ENCODE measurements around the gene ZNF518B. TPM values are rescaled to one million over a fixed set of nuclear protein-coding genes. Genes with fewer than 3 reads are reported as not detected.

ZNF518B gene
- total and polyA plus RNA-seq, 9 of the 15 experiments (the other 6 are each of a cell fraction or from before 2014, with no cell fraction given), result 13.1 to 48.9 (median 37.5) TPM

- Histone ChIP-seq H3K79me2 (ENCODE audit: control insufficient read depth, insufficient read depth, low read length) (peaks cover 32% of the 10 kb centered on the region), H3K4me3 (no peak overlapping the region), H3K4me1 (replicated peaks in 1 of 2; ENCODE audit: control insufficient read depth in 2 of 2, insufficient read depth in 2 of 2, low read length in 2 of 2) (peaks cover 15 to 19% of the 10 kb centered on the region in 2 experiments; a peak in 4 of 5 replicates), H3K9ac (ENCODE audit: insufficient read depth in 1 of 2, low read depth in 2 of 2, low read length in 2 of 2) (no peak overlapping the region), H3K4me2 (ENCODE audit: insufficient read depth, low read length) (no peak overlapping the region), H3K9me1 (ENCODE audit: control insufficient read depth, insufficient read depth, low read length) (no peaks in the 10 kb centered on the region), H3K9me3 (replicated peaks; ENCODE audit: control insufficient read depth, insufficient read depth, low read depth, low read length) (no peaks in the 10 kb centered on the region; the same call in 1 of the 2 replicates), H3K27me3 (ENCODE audit: control insufficient read depth in 2 of 2, insufficient read depth in 2 of 2, low read length in 2 of 2) (no peaks in the 10 kb centered on the region), H4K20me1 (replicated peaks; ENCODE audit: control insufficient read depth, insufficient read depth, low read length) (no peaks in the 10 kb centered on the region), H3K36me3 (ENCODE audit: control insufficient read depth, insufficient read depth, low read length) (peaks cover 4% of the 10 kb centered on the region; the same call in 1 of the 3 replicates), H3K27ac (ENCODE audit: extremely low read depth, low read depth, low read length) (no peak overlapping the region), H2AFZ (ENCODE audit: low read depth, low read length) (no peak overlapping the region)
- intact Hi-C loops (cut with micrococcal nuclease), result loop anchor here (5.0 kb wide), 1 partner anchor 64 kb away; no protein-coding TSS in a partner anchor
- no TSS peak for BruUV-seq (replicated peaks)
- no peak for ATAC-seq
- FAIRE-seq, result no peak
- in situ Hi-C loops (cut with MboI), result loop anchor here (10.0 kb wide), 1 partner anchor 62 kb away; no protein-coding TSS in a partner anchor
- POLR2A ChIA-PET, result interaction anchor here (0.8 kb wide), 1 partner anchor 319 kb away, joined by 3 read pairs; no protein-coding TSS in a partner anchor
- 30% methylated on average over 4 of the region's 4 CpGs for WGBS (ENCODE audit: insufficient coverage, low coverage, missing lambda C conversion rate)
- CTCF ChIA-PET (ENCODE audit: low intra/inter-chr PET ratio), result no interaction called here
- DNase-seq (ENCODE audit: extremely low read depth in 1 of 4, low spot score in 3 of 4), result no peak
- TF ChIP-seq MCM3 (IDR thresholded peaks at IDR 0.05) (no peak), PHF21A (IDR thresholded peaks at IDR 0.05; ENCODE audit: borderline replicate concordance, low read depth) (no peak), ZBTB11 (CRISPR knock-in tag; IDR thresholded peaks at IDR 0.05) (no peak), NKRF (IDR thresholded peaks at IDR 0.05; ENCODE audit: borderline replicate concordance) (no peak), ZNF696 (CRISPR knock-in tag; conservative IDR thresholded peaks at IDR 0.05) (no peak), PRMT5 (CRISPR knock-in tag; IDR thresholded peaks at IDR 0.05) (no peak), SAFB2 (IDR thresholded peaks at IDR 0.05; ENCODE audit: borderline replicate concordance, low read depth, low read length, severe bottlenecking) (no peak), HMG20B (CRISPR knock-in tag; IDR thresholded peaks at IDR 0.05) (no peak), MECOM (CRISPR knock-in tag; IDR thresholded peaks at IDR 0.05) (no peak)
These were observed 5.7 kb upstream of the ZNF518B start for GRCh38 chr4:10462876-10463275.

All from K562 (cell line).